Cardiac muscle cell (in vitro differentiated cells and primary cell): ENCODE results near the gene CAPN2. TPM values are rescaled to one million over a fixed set of nuclear protein-coding genes. Genes with fewer than 3 reads are reported as not detected.

ENCODE experiments used
- DNase-seq, 2 donors: peaks; one replicate each; pipeline versions ENCODE4 v3.0.0 to v3.0.0-alpha.2; 2010 to 2017; ENCODE audit warnings: low read depth in 1 of 2, low spot score in 1 of 2
- H3K27ac ChIP-seq: fragments of 200-600 bp; sonication (generic); 2 replicates; pipeline ENCODE4 v1.5.1; 2016
- H3K27me3 ChIP-seq: fragments of 200-600 bp; sonication (generic); 2 replicates; pipeline ENCODE4 v1.6.0; 2016; ENCODE audit warnings: control low read depth
- H3K36me3 ChIP-seq: fragments of 200-600 bp; sonication (generic); 2 replicates; pipeline ENCODE4 v1.5.1; 2016; ENCODE audit warnings: control low read depth
- H3K4me1 ChIP-seq: fragments of 200-600 bp; sonication (generic); 2 replicates; pipeline ENCODE4 v1.8.1; 2017; ENCODE audit warnings: low read depth, mild to moderate bottlenecking, mixed run types
- H3K4me3 ChIP-seq: fragments of 200-600 bp; sonication (generic); 2 replicates; pipeline ENCODE4 v1.5.1; 2016; ENCODE audit warnings: mild to moderate bottlenecking
- H3K9me3 ChIP-seq: fragments of 200-600 bp; sonication (generic); 2 replicates; pipeline ENCODE4 v1.5.1; 2017; ENCODE audit warnings: low read depth, mild to moderate bottlenecking, control low read depth
- polyA plus RNA-seq: library from polyadenylated mRNA; unstranded; fragments of >200 nt; fragmentation: Nextera tagmentation; extraction: Ambion mirVana; gene quantifications from 2 replicates; pipeline ENCODE4 v1.2.1, GENCODE V29; 2016
- total RNA-seq: library from RNA; depleted of rRNA; stranded (reverse); fragments of >200 nt; gene quantifications from 2 replicates; pipeline ENCODE4 v1.2.3, GENCODE V29; 2016
- TF ChIP-seq, protein P1 (sequence below): IDR thresholded peaks from 2 replicates; pipeline ENCODE4 v1.5.1; 2012; ENCODE audit warnings: low read depth, mild to moderate bottlenecking, low read length

CAPN2 gene
- total and polyA plus RNA-seq, 2 experiments from 2014 or later, result 65.5 to 110 TPM

DNA sequence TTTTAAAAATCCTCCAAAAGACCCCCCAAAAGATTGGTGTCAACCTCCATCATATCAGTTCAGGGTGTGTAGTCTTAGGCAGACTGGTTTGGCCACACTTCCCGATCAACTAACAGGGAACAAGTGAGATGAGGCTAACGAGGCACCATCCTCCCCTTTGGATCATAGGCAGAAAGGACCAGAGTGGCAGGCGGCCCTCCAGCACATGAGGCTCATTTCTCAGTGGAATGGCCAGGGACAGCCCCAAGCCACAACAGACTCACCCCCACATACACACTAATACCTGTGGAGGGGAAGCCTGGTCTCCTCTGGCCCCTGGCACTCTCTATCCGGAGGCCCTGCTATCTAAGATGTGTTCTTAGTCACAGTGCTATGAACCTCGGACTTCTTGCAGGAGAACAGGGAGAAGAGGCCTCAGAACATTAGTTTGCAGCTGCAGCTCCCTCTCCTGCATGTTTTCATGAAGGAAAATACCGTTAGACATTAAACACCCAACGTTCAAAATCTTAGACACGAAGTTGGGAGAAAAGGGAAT is 17.3 kb upstream of the CAPN2 start:
- DNase-seq, result no peak
- H3K9me3 ChIP-seq, result no peaks in the 10 kb centered on the region
- H3K27me3 ChIP-seq, result no peaks in the 10 kb centered on the region
- no peaks in the 10 kb centered on the region for H3K4me1 ChIP-seq
- no peak overlapping the region for H3K27ac ChIP-seq
- H3K36me3 ChIP-seq, result no peaks in the 10 kb centered on the region
- no peak overlapping the region for H3K4me3 ChIP-seq
- TF ChIP-seq, protein P1, sequence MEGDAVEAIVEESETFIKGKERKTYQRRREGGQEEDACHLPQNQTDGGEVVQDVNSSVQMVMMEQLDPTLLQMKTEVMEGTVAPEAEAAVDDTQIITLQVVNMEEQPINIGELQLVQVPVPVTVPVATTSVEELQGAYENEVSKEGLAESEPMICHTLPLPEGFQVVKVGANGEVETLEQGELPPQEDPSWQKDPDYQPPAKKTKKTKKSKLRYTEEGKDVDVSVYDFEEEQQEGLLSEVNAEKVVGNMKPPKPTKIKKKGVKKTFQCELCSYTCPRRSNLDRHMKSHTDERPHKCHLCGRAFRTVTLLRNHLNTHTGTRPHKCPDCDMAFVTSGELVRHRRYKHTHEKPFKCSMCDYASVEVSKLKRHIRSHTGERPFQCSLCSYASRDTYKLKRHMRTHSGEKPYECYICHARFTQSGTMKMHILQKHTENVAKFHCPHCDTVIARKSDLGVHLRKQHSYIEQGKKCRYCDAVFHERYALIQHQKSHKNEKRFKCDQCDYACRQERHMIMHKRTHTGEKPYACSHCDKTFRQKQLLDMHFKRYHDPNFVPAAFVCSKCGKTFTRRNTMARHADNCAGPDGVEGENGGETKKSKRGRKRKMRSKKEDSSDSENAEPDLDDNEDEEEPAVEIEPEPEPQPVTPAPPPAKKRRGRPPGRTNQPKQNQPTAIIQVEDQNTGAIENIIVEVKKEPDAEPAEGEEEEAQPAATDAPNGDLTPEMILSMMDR, result no peak

DNA sequence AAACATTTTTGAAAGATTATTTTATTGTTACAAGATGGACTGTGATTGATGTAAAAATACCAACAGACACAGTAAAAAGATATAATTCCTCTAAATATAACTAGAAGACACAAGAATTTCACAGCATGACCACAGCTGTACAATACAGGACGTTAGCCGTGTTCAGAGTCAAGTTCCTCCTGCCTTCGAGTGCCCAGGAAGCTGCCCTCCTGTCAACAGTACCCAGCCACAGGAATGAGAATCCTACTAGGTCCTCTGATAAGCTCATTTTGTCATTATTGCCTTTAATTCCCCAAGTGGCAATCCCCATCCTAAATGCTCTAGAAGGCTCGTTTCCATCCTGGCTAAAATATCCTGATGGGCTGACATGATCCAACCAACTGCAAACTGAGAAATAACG is 16.4 kb upstream of the CAPN2 start:
- peak in 1 of 2 donors; percentile 41 for DNase-seq
- H3K4me1 ChIP-seq, result no peaks in the 10 kb centered on the region
- H3K27ac ChIP-seq, result no peak overlapping the region
- no peaks in the 10 kb centered on the region for H3K36me3 ChIP-seq
- no peak overlapping the region for H3K4me3 ChIP-seq
- TF ChIP-seq, protein P1, result no peak
- no peaks in the 10 kb centered on the region for H3K9me3 ChIP-seq
- H3K27me3 ChIP-seq, result no peaks in the 10 kb centered on the region

DNA sequence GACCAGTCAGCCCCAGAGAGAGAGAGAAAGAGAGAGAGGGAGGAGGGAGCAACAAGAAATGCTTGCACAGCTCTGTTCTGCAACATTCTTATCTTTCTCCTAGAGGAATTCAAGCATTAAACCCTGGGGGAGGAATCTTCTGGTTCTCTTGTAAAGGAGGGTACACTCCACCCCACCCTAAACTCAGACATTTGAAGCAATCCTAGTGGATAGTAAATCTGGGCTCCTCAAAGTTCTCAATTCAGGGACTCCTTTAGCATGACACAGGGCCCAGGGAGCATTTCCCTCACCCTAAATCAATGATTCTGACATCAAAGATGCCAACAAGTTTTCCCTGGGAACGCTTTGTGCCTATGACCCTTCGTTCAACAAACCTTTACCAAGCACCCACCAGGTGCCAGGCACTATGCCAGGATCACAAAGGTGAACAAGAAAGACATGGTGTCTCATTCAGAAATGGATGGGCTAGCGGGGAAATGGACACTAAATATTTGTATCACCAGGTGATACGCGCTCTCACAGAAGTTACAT is 11.9 kb upstream of the CAPN2 start:
- no peaks in the 10 kb centered on the region for H3K9me3 ChIP-seq
- H3K27ac ChIP-seq, result no peak overlapping the region
- no peaks in the 10 kb centered on the region for H3K36me3 ChIP-seq
- no peak overlapping the region for H3K4me3 ChIP-seq
- TF ChIP-seq, protein P1, result no peak
- DNase-seq, result peak in 1 of 2 donors; percentile 73
- H3K4me1 ChIP-seq, result peaks cover 13% of the 10 kb centered on the region
- H3K27me3 ChIP-seq, result no peaks in the 10 kb centered on the region

DNA sequence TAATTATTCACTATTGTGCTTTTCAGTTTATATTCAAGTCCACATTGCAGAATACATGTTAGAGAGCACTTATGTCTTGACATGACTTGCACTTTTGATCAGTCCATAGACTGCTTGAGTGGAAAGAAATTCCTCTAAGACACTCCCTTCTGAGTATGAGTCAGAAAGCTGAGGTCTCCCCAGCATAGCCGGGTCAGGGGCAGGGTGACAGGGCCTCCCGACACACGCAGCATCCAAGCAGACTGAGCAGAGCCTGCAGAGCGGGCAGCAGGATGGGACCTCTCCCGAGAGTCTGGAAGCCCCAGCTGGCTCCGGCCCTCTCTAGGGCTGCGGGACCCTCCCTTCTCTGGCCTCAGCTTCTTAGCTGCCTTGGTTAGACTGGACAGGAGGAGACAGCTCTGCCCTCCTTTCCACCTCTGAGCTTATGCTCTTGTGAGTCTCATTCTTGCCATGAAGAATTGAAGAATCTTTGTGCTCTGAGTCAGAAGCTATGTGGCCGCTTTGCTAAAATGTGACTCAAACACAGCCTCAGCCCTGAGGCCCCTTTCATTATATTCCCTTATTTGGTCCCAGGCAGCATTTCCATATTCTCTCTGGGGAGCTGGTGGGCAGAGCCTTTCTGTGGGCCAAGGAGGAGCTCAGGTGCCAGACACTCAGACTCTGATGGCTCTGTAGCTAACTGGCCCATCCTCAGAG is 11.2 kb upstream of the CAPN2 start:
- no peaks in the 10 kb centered on the region for H3K36me3 ChIP-seq
- peaks cover 19% of the 10 kb centered on the region for H3K4me1 ChIP-seq
- no peaks in the 10 kb centered on the region for H3K27me3 ChIP-seq
- peak in 1 of 2 donors; percentile 94 for DNase-seq
- TF ChIP-seq, protein P1, result no peak
- H3K27ac ChIP-seq, result no peak overlapping the region
- H3K9me3 ChIP-seq, result no peaks in the 10 kb centered on the region
- H3K4me3 ChIP-seq, result no peak overlapping the region

DNA sequence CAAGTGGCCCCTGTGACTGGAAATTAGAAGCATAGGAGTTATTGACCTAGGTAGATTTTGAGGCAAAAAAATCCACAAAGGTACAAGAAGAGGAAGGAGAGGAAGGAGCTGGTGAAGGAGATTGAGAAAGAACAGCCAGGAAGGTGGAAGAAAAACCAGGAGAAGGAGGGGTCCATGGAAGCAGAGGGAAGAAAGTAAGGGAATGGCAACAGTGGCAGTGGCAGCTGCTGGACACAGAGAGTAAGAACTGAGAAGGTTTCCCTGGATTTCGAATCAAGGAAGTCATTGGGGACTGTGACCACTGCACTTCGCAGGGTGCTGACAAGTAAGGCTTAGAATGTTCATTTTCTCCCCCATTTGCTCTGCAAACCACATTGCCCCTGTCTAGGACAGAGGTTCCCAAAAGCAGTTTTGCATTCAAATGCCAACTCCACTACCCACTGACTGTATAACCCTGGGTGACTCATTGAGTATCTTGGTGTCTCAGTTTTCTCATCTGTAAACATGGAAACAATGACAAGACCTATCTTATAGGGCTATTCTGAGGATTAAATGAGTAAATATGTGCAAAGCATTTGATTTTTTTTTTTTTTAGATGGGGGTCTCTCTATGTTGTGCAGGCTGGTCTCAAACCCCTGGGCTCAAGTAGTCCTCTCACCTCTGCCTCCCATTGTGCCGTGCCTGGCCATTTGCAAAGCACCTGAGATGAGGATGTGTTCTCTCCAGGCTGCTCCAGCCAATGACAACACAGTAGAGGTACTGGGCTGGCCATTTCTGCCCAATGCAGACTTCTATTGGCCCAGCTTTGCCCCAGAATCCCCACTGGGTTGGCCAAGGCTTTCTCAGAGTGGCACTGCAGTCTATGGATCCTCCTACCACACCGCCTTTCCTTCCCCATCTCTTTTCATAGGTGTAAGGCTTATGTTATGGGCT is 9.3 kb upstream of the CAPN2 start:
- Histone ChIP-seq H3K27ac (no peak overlapping the region), H3K4me3 (no peak overlapping the region), H3K4me1 (peaks cover 30% of the 10 kb centered on the region), H3K36me3 (no peaks in the 10 kb centered on the region), H3K27me3 (no peaks in the 10 kb centered on the region), H3K9me3 (no peaks in the 10 kb centered on the region)
- TF ChIP-seq, protein P1, result no peak
- no peak for DNase-seq
